ENCODE measurements around the gene SLC35B1. TPM values are rescaled to one million over a fixed set of nuclear protein-coding genes. Genes with fewer than 3 reads are reported as not detected.

Gene SLC35B1
- total RNA-seq, 1 donor from 2014 or later, result 123 TPM

DNA sequence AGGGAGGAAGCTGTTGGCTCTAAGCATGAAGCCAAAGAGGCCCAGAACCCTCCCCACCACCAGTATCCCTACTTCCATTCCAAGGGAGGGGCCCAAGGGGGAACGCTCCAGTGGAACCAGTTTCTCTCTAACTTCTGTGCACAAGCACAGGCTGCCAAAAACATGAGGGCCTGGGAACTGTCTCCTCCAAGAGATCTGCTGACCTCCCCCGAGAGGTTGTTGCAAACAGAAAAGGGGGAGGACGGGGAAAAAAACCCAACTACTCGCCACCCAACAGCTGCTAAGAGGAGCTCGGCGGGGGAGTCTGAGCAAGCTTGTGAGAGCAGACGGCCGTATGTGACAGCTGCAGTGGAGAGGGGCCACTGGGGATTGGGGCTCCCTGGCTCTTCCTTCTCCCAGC, 15.7 kb upstream of the SLC35B1 start:
- Histone ChIP-seq H3K27me3 (no peaks in the 10 kb centered on the region), H3K9me3 (no peaks in the 10 kb centered on the region), H3K36me3 (peaks cover 27 to 45% of the 10 kb centered on the region in 2 donors), H3K27ac (peak overlapping the region in 1 of 2 donors; percentile 35), H3K4me1 (no peaks in the 10 kb centered on the region), H3K4me3 (no peak overlapping the region)
- TF ChIP-seq, protein P1, sequence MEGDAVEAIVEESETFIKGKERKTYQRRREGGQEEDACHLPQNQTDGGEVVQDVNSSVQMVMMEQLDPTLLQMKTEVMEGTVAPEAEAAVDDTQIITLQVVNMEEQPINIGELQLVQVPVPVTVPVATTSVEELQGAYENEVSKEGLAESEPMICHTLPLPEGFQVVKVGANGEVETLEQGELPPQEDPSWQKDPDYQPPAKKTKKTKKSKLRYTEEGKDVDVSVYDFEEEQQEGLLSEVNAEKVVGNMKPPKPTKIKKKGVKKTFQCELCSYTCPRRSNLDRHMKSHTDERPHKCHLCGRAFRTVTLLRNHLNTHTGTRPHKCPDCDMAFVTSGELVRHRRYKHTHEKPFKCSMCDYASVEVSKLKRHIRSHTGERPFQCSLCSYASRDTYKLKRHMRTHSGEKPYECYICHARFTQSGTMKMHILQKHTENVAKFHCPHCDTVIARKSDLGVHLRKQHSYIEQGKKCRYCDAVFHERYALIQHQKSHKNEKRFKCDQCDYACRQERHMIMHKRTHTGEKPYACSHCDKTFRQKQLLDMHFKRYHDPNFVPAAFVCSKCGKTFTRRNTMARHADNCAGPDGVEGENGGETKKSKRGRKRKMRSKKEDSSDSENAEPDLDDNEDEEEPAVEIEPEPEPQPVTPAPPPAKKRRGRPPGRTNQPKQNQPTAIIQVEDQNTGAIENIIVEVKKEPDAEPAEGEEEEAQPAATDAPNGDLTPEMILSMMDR (IDR thresholded peaks at IDR 0.05), result no peak
- intact Hi-C loops (cut with DNase I), result loop anchor here (10.0 kb wide), 1 partner anchor 289 kb away; no protein-coding TSS in a partner anchor
- DNase-seq (ENCODE audit: low spot score in 2 of 2), result no peak

DNA sequence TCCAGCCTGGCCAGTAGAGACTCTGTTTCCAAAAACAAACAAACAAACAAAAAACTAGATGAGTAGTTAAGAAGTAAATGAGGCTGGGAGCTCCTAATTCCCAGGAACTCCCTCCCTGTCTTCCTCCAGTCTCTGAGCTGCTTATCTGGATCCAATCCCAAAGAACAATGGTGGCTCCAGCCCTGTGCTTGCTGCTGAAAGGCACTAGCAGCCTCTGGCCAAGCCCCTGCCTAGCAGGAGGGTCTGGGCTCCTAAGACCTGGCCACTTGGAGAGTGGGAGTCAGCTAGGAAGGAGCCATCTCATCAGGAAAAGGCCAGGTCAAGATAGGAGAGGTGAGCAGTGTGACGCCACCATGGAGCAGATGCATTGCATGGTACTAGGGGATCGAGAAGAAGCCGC, 14.3 kb upstream of the SLC35B1 start:
- TF ChIP-seq, protein P1 (IDR thresholded peaks at IDR 0.05), result no peak
- Histone ChIP-seq H3K9me3 (no peaks in the 10 kb centered on the region), H3K4me3 (no peak overlapping the region), H3K27me3 (no peaks in the 10 kb centered on the region), H3K4me1 (no peaks in the 10 kb centered on the region), H3K36me3 (peaks cover 39 to 59% of the 10 kb centered on the region in 2 donors), H3K27ac (no peak overlapping the region)
- intact Hi-C loops (cut with DNase I), result loop anchor here (10.0 kb wide), 1 partner anchor 287 kb away; no protein-coding TSS in a partner anchor
- DNase-seq (ENCODE audit: low spot score in 2 of 2), result no peak

DNA sequence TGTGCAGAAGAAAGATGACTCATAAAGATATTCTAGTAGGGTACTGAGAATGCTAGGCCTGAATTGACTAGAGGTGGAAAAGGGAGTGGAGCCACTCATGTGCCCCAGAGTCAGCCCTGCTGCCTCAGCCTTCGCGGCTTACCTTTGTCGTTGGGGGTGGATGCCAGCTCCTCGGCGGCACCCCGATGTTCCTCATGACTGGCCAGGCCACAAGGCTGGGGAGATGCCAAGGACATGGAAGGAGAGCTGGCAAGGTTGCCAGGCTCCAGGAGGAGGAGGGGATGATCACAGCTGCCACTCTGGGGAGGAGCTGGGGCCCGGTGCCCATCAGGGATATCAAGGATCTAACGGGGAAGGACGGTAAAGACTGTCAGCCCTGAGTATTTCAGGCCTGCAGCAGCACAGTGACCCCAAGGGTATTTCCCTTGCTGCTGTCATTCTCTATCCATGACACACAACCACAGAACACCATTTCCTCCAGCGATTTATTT, 9.7 kb upstream of the SLC35B1 start:
- H3K27ac ChIP-seq, result no peak overlapping the region
- no peaks in the 10 kb centered on the region for H3K4me1 ChIP-seq
- H3K36me3 ChIP-seq, result peaks cover 70 to 92% of the 10 kb centered on the region in 2 donors

DNA sequence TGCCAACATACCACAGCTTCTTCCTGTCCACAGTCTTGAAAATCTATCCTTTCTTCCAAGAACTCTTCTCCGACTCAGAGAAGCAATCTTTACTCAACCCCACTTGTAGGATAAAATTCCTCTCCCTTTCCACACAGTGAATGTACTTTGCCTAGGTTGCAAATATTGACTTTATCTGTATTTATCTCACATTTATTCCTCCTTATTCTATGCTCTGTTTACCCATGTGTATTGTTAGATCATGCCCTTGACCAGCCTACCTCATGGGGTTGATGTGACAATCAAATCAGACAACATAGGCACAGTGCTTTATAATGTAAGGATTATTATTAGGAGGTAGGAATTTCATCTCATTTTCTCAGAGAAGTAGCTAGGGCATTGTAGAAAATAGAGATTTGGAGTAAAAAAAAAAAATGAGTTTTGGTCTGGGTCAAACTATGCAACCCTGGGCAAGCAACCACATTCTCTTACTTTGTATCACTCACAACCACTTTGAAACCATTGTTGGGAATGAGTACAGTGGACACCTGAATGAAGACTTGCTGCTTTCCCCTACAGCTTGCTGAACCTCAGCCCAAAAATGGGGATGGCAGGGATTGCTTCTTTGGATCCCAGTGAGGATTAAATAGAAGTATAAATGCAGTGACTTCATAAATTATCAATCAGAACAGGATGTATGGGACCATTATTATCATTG, 9.1 kb upstream of the SLC35B1 start:
- TF ChIP-seq, protein P1 (IDR thresholded peaks at IDR 0.05), result no peak
- intact Hi-C loops (cut with DNase I), result no loop called here
- Histone ChIP-seq H3K36me3 (peaks cover 66 to 95% of the 10 kb centered on the region in 2 donors), H3K9me3 (no peaks in the 10 kb centered on the region), H3K4me1 (no peaks in the 10 kb centered on the region), H3K27ac (no peak overlapping the region), H3K27me3 (no peaks in the 10 kb centered on the region), H3K4me3 (no peak overlapping the region)
- DNase-seq (ENCODE audit: low spot score in 2 of 2), result no peak

More for the DNA sequence above, 9.7 kb upstream of the SLC35B1 start:
- no peak for DNase-seq (ENCODE audit: low spot score in 2 of 2)
- intact Hi-C loops (cut with DNase I), result no loop called here
- no peaks in the 10 kb centered on the region for H3K9me3 ChIP-seq
- H3K27me3 ChIP-seq, result no peaks in the 10 kb centered on the region
- TF ChIP-seq, protein P1 (IDR thresholded peaks at IDR 0.05), result no peak
- no peak overlapping the region for H3K4me3 ChIP-seq

DNA sequence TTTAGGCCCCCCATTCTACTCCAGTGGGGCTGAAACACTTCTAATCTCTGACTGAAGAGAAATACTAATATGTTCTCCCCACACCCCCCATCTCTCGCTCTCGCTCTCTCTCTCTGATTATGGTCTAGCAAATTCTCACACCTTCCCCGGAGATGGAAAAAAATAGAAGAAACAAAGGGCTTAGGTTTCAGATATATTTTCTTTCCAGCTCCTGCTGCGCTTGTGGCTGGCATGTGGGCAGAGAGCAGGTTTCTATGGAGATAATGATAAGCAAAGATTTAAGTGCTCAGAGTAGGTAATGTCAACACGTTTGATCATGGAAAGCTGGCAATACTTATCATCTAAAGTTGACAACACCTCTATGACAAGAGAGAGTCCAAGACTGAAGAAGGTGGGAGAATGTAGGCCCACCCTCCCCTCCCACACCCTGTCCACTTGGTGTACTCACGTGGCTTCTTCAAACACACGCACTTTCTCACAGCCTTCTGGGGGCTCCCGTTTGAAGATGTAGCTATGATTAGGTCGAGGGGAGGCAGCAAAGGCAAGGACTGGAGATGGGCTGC, 8.0 kb upstream of the SLC35B1 start:
- Histone ChIP-seq H3K27me3 (no peaks in the 10 kb centered on the region), H3K4me1 (no peaks in the 10 kb centered on the region), H3K27ac (no peak overlapping the region), H3K4me3 (no peak overlapping the region), H3K36me3 (peaks cover 62 to 93% of the 10 kb centered on the region in 2 donors), H3K9me3 (no peaks in the 10 kb centered on the region)
- intact Hi-C loops (cut with DNase I), result no loop called here
- TF ChIP-seq, protein P1 (IDR thresholded peaks at IDR 0.05), result no peak
- no peak for DNase-seq (ENCODE audit: low spot score in 2 of 2)

All from ascending aorta (tissue), 2 donors.